Measurements from ENCODE around the gene SORCS1.

The SORCS1 gene

DNA sequence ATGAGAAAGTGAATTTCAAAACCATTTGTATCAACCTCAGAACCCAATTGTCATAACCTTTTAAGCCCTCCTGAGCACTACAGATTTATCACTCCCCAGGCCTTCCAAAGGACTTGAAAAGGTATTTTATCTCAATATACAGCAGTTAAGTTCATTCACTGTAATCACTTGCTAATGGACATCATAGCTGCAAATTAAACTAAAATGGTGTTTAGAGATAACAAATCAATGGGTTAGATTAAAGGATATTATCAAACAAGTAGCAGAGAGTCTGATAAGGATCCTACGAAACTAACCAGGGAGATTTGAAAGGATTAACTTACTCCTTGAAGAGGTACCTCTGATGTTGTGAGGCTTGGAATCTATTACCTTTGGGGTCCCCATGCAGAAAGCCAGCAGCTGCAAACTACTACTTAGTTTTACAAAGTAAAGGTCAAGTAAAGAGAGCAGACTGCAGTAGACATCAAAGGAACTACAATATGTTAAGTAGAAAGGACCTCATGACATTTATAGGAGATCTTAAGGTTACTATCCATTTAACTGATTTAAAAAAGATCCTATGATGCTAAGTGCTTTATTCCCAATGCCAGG lies 359.4 kb downstream of the SORCS1 start:
- Histone ChIP-seq H4K8ac (ENCODE audit: low read depth, low read length) (no peak overlapping the region), H2BK5ac (ENCODE audit: low read length) (no peak overlapping the region), H2BK120ac (ENCODE audit: low read depth, low read length) (no peak overlapping the region), H3K36me3 (ENCODE audit: control insufficient read depth, insufficient read depth, low read length) (no peaks in the 10 kb centered on the region), H3K23ac (ENCODE audit: low read length) (no peak overlapping the region), H2BK15ac (replicated peaks; ENCODE audit: low read depth) (no peak overlapping the region), H3K27ac (ENCODE audit: low read depth, low read length) (no peak overlapping the region), H3K9ac (ENCODE audit: low read length) (no peak overlapping the region), H3K4me1 (ENCODE audit: control insufficient read depth, low read depth, low read length) (no peaks in the 10 kb centered on the region), H3K79me2 (ENCODE audit: control insufficient read depth, insufficient read depth, low read length) (no peaks in the 10 kb centered on the region), H3K4ac (ENCODE audit: low read depth, low read length) (no peak overlapping the region), H3K56ac (ENCODE audit: low read length) (no peak overlapping the region), H4K5ac (ENCODE audit: low read length) (no peak overlapping the region), H3K27me3 (ENCODE audit: insufficient read depth, low read length, poor library complexity) (no peaks in the 10 kb centered on the region), H3K79me1 (ENCODE audit: low read length) (no peaks in the 10 kb centered on the region), H3K18ac (ENCODE audit: low read length) (no peak overlapping the region), H3K4me2 (ENCODE audit: low read length) (no peak overlapping the region), H3K4me3 (ENCODE audit: low read length) (no peak overlapping the region), H2AK5ac (ENCODE audit: low read length) (no peak overlapping the region)
- WGBS (ENCODE audit: extremely low coverage, insufficient coverage, low lambda C conversion rate) = no CpG with 5 or more reads among the region's 1 CpG
- peak; percentile 88 for DNase-seq

- Histone ChIP-seq H2AK5ac (ENCODE audit: low read length) (no peak overlapping the region), H3K27ac (ENCODE audit: low read depth, low read length) (no peak overlapping the region), H3K79me2 (ENCODE audit: control insufficient read depth, insufficient read depth, low read length) (no peaks in the 10 kb centered on the region), H2BK120ac (ENCODE audit: low read depth, low read length) (no peak overlapping the region), H4K8ac (ENCODE audit: low read depth, low read length) (no peak overlapping the region), H3K18ac (ENCODE audit: low read length) (no peak overlapping the region), H3K79me1 (ENCODE audit: low read length) (no peaks in the 10 kb centered on the region), H2BK5ac (ENCODE audit: low read length) (no peak overlapping the region), H3K4me1 (ENCODE audit: control insufficient read depth, low read depth, low read length) (no peaks in the 10 kb centered on the region), H3K23ac (ENCODE audit: low read length) (no peak overlapping the region), H3K9ac (ENCODE audit: low read length) (no peak overlapping the region), H3K4ac (ENCODE audit: low read depth, low read length) (no peak overlapping the region), H3K56ac (ENCODE audit: low read length) (no peak overlapping the region), H2BK15ac (replicated peaks; ENCODE audit: low read depth) (no peak overlapping the region), H3K27me3 (ENCODE audit: insufficient read depth, low read length, poor library complexity) (no peaks in the 10 kb centered on the region), H3K4me3 (ENCODE audit: low read length) (no peak overlapping the region), H3K4me2 (ENCODE audit: low read length) (no peak overlapping the region), H3K36me3 (ENCODE audit: control insufficient read depth, insufficient read depth, low read length) (no peaks in the 10 kb centered on the region), H4K5ac (ENCODE audit: low read length) (no peak overlapping the region)
- no peak for DNase-seq
- WGBS (ENCODE audit: extremely low coverage, insufficient coverage, low lambda C conversion rate) = no CpG with 5 or more reads among the region's 4 CpGs
Observed at GRCh38 chr10:106802949-106803348, 361.6 kb downstream of the SORCS1 start.

DNA sequence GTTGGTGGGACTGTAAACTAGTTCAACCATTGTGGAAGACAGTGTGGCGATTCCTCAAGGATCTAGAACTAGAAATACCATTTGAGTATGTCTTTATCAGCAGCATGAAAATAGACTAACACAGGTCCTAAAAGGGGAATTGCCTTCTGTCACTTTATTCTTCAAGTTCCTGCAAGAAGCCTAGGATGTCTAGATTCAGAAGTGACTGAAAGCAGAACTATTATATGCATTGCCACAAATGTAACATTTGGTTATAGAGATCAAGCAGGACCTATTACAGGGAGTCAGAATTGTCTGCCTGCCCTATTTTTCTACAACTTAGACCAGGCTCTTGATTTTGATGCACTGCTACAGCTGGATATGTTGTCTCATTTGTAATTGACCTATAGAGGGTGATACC lies 364.7 kb downstream of the SORCS1 start:
- no peak overlapping the region for H4K8ac ChIP-seq (ENCODE audit: low read depth, low read length)
- WGBS (ENCODE audit: extremely low coverage, insufficient coverage, low lambda C conversion rate) = no CpG with 5 or more reads among the region's 1 CpG
- no peak overlapping the region for H3K18ac ChIP-seq (ENCODE audit: low read length)
- no peak overlapping the region for H2BK5ac ChIP-seq (ENCODE audit: low read length)
- no peak overlapping the region for H3K56ac ChIP-seq (ENCODE audit: low read length)
- no peak overlapping the region for H2BK120ac ChIP-seq (ENCODE audit: low read depth, low read length)
- H3K23ac ChIP-seq (ENCODE audit: low read length) = no peak overlapping the region
- no peaks in the 10 kb centered on the region for H3K79me2 ChIP-seq (ENCODE audit: control insufficient read depth, insufficient read depth, low read length)
- no peak overlapping the region for H3K4ac ChIP-seq (ENCODE audit: low read depth, low read length)
- no peaks in the 10 kb centered on the region for H3K27me3 ChIP-seq (ENCODE audit: insufficient read depth, low read length, poor library complexity)
- H3K4me2 ChIP-seq (ENCODE audit: low read length) = no peak overlapping the region
- no peak overlapping the region for H2BK15ac ChIP-seq (replicated peaks; ENCODE audit: low read depth)
- no peak overlapping the region for H3K9ac ChIP-seq (ENCODE audit: low read length)
- no peak overlapping the region for H3K4me3 ChIP-seq (ENCODE audit: low read length)
- no peak overlapping the region for H3K27ac ChIP-seq (ENCODE audit: low read depth, low read length)
- H2AK5ac ChIP-seq (ENCODE audit: low read length) = no peak overlapping the region
- DNase-seq = no peak
- H3K36me3 ChIP-seq (ENCODE audit: control insufficient read depth, insufficient read depth, low read length) = no peaks in the 10 kb centered on the region
- H4K5ac ChIP-seq (ENCODE audit: low read length) = no peak overlapping the region
- H3K4me1 ChIP-seq (ENCODE audit: control insufficient read depth, low read depth, low read length) = no peaks in the 10 kb centered on the region
- H3K79me1 ChIP-seq (ENCODE audit: low read length) = no peaks in the 10 kb centered on the region

DNA sequence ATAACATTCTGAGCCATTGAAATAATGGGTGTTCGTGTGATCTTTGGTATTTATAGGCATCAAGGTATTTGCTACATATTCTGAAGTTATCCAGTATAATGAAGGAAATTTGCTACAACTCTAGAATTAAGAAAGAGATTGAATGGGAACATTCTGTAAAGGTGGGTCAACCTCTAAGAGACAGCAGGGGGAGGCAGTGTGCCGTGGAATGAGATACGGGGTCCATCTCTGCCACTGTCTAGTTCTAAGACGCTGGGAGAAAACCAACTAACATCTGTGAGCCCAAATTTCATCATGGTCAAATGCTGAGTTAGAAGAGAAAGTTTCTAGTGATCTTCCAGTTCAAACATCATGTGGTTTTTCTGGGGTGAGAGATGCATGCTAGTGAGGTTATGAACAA lies 368.9 kb downstream of the SORCS1 start:
- H2BK15ac ChIP-seq (replicated peaks; ENCODE audit: low read depth) = no peak overlapping the region
- H3K4ac ChIP-seq (ENCODE audit: low read depth, low read length) = no peak overlapping the region
- no peak overlapping the region for H3K56ac ChIP-seq (ENCODE audit: low read length)
- no peak overlapping the region for H3K27ac ChIP-seq (ENCODE audit: low read depth, low read length)
- H2AK5ac ChIP-seq (ENCODE audit: low read length) = no peak overlapping the region
- no peak overlapping the region for H3K4me3 ChIP-seq (ENCODE audit: low read length)
- peak; percentile 62 for DNase-seq
- no peaks in the 10 kb centered on the region for H3K4me1 ChIP-seq (ENCODE audit: control insufficient read depth, low read depth, low read length)
- no peak overlapping the region for H3K18ac ChIP-seq (ENCODE audit: low read length)
- H3K79me1 ChIP-seq (ENCODE audit: low read length) = no peaks in the 10 kb centered on the region
- WGBS (ENCODE audit: extremely low coverage, insufficient coverage, low lambda C conversion rate) = no CpG with 5 or more reads among the region's 4 CpGs
- no peak overlapping the region for H3K23ac ChIP-seq (ENCODE audit: low read length)
- H2BK5ac ChIP-seq (ENCODE audit: low read length) = no peak overlapping the region
- H3K4me2 ChIP-seq (ENCODE audit: low read length) = no peak overlapping the region
- no peak overlapping the region for H2BK120ac ChIP-seq (ENCODE audit: low read depth, low read length)
- no peaks in the 10 kb centered on the region for H3K79me2 ChIP-seq (ENCODE audit: control insufficient read depth, insufficient read depth, low read length)
- H3K36me3 ChIP-seq (ENCODE audit: control insufficient read depth, insufficient read depth, low read length) = no peaks in the 10 kb centered on the region
- H3K27me3 ChIP-seq (ENCODE audit: insufficient read depth, low read length, poor library complexity) = no peaks in the 10 kb centered on the region
- H4K8ac ChIP-seq (ENCODE audit: low read depth, low read length) = no peak overlapping the region
- no peak overlapping the region for H4K5ac ChIP-seq (ENCODE audit: low read length)
- H3K9ac ChIP-seq (ENCODE audit: low read length) = no peak overlapping the region

DNA sequence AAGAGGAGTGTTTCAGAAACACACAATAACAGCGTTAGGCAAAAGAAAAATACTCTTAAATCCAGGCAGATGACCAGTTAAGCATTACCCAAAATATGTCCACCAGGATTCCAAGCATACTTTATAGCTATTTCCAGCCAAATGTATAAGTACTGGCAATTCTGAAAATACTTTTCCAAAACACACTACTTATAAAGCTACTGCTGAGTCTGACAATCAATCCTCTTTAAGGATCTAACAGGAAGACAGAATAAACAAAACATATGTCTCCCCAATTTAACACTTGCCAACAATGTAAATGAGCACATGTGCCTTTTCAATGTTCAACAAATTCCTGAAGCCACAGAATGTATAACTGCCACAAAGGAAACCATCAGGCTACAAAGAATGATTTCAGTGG lies 370.9 kb downstream of the SORCS1 start:
- no peaks in the 10 kb centered on the region for H3K4me1 ChIP-seq (ENCODE audit: control insufficient read depth, low read depth, low read length)
- DNase-seq = no peak

GRCh38 chr10:106789623-106790022 lies 374.9 kb downstream of the SORCS1 start:
- Histone ChIP-seq H3K4me2 (ENCODE audit: low read length) (no peak overlapping the region), H2AK5ac (ENCODE audit: low read length) (no peak overlapping the region), H3K18ac (ENCODE audit: low read length) (no peak overlapping the region), H3K4me1 (ENCODE audit: control insufficient read depth, low read depth, low read length) (no peaks in the 10 kb centered on the region), H3K4me3 (ENCODE audit: low read length) (no peak overlapping the region), H2BK15ac (replicated peaks; ENCODE audit: low read depth) (no peak overlapping the region), H3K9ac (ENCODE audit: low read length) (no peak overlapping the region), H3K79me2 (ENCODE audit: control insufficient read depth, insufficient read depth, low read length) (no peaks in the 10 kb centered on the region), H4K8ac (ENCODE audit: low read depth, low read length) (no peak overlapping the region), H3K23ac (ENCODE audit: low read length) (no peak overlapping the region), H3K27ac (ENCODE audit: low read depth, low read length) (no peak overlapping the region), H2BK120ac (ENCODE audit: low read depth, low read length) (no peak overlapping the region), H3K79me1 (ENCODE audit: low read length) (no peaks in the 10 kb centered on the region), H3K36me3 (ENCODE audit: control insufficient read depth, insufficient read depth, low read length) (no peaks in the 10 kb centered on the region), H3K27me3 (ENCODE audit: insufficient read depth, low read length, poor library complexity) (no peaks in the 10 kb centered on the region), H3K56ac (ENCODE audit: low read length) (no peak overlapping the region), H3K4ac (ENCODE audit: low read depth, low read length) (no peak overlapping the region), H2BK5ac (ENCODE audit: low read length) (no peak overlapping the region), H4K5ac (ENCODE audit: low read length) (no peak overlapping the region)
- no CpG with 5 or more reads among the region's 2 CpGs for WGBS (ENCODE audit: extremely low coverage, insufficient coverage, low lambda C conversion rate)
- DNase-seq = no peak

More for the DNA sequence above, 370.9 kb downstream of the SORCS1 start:
- Histone ChIP-seq H4K8ac (ENCODE audit: low read depth, low read length) (no peak overlapping the region), H3K27ac (ENCODE audit: low read depth, low read length) (no peak overlapping the region), H3K36me3 (ENCODE audit: control insufficient read depth, insufficient read depth, low read length) (no peaks in the 10 kb centered on the region), H3K56ac (ENCODE audit: low read length) (no peak overlapping the region), H3K9ac (ENCODE audit: low read length) (no peak overlapping the region), H4K5ac (ENCODE audit: low read length) (no peak overlapping the region), H2BK5ac (ENCODE audit: low read length) (no peak overlapping the region), H3K23ac (ENCODE audit: low read length) (no peak overlapping the region), H3K27me3 (ENCODE audit: insufficient read depth, low read length, poor library complexity) (no peaks in the 10 kb centered on the region), H3K79me2 (ENCODE audit: control insufficient read depth, insufficient read depth, low read length) (no peaks in the 10 kb centered on the region), H3K79me1 (ENCODE audit: low read length) (no peaks in the 10 kb centered on the region), H3K4ac (ENCODE audit: low read depth, low read length) (no peak overlapping the region), H3K18ac (ENCODE audit: low read length) (no peak overlapping the region), H3K4me2 (ENCODE audit: low read length) (no peak overlapping the region), H2BK15ac (replicated peaks; ENCODE audit: low read depth) (no peak overlapping the region), H2AK5ac (ENCODE audit: low read length) (no peak overlapping the region), H3K4me3 (ENCODE audit: low read length) (no peak overlapping the region), H2BK120ac (ENCODE audit: low read depth, low read length) (no peak overlapping the region)
- no CpG with 5 or more reads among the region's 1 CpG for WGBS (ENCODE audit: extremely low coverage, insufficient coverage, low lambda C conversion rate)

All from mesendoderm (in vitro differentiated cells).